Measurements from ENCODE around the gene MTRFR.

DNA sequence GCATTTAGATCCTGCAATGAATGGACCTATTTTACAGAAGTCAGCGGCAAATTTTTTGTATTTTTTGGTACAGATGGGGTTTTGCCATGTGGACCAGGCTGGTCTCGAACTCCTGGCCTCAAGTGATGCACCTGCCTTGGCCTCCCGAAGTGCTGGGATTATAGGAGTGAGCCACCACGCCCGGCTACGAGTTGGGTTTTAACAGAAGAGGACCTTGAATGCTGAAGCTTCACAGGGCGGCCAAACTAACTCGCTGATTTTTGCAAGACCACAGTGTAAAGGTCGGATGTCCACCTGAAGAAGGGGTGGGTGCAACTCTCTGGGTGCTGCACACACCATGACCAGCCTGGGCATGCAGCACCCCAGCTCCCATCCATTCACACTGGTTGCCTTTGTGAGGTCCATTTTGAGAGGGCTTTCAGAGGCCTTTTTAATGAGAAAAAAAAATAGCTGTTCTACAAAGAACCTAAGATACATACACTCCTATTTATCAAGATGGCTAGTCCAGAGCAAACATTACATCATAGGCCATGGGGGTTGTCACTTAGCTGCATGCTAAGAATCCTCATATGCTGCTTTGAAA, 60.0 kb downstream of the MTRFR start:
- TF ChIP-seq, protein P1, sequence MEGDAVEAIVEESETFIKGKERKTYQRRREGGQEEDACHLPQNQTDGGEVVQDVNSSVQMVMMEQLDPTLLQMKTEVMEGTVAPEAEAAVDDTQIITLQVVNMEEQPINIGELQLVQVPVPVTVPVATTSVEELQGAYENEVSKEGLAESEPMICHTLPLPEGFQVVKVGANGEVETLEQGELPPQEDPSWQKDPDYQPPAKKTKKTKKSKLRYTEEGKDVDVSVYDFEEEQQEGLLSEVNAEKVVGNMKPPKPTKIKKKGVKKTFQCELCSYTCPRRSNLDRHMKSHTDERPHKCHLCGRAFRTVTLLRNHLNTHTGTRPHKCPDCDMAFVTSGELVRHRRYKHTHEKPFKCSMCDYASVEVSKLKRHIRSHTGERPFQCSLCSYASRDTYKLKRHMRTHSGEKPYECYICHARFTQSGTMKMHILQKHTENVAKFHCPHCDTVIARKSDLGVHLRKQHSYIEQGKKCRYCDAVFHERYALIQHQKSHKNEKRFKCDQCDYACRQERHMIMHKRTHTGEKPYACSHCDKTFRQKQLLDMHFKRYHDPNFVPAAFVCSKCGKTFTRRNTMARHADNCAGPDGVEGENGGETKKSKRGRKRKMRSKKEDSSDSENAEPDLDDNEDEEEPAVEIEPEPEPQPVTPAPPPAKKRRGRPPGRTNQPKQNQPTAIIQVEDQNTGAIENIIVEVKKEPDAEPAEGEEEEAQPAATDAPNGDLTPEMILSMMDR (IDR thresholded peaks at IDR 0.05) = no peak
- no peak for TF ChIP-seq POLR2A (IDR thresholded peaks at IDR 0.05)

Measured in thyroid gland (tissue), 4 donors.